ENCODE measurements around the gene DARS1. TPM values are rescaled to one million over a fixed set of nuclear protein-coding genes. Genes with fewer than 3 reads are reported as not detected.

DARS1 gene
- total RNA-seq, 3 donors from 2014 or later = 76.4 to 117 (median 86.7) TPM

DNA sequence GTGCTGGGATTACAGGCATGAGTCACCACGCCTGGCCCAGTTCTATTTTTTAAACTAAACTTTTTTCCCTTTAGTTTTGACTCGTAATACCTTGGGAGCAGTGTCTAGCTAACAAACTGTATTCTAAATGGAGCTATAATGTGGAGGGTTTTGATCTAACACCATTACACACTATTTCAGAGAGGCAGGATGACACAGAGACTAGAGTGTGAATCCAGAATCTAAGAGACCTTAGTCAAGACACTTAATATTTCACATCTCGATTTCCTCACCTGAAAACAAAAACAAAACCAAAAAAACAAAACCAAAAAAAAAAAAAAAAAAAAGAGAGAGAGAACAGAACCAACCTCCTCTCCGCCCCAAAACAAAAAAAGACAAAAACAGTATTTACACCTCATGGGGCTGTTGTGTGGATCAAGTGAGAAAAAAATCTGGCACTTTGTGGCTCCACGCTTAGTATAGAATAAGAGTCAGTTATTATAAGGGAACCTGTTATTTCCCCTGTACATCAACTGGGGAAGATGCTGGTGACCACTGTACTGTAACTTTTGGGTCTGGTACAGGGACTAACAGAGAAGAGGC, 31.3 kb downstream of the DARS1 start:
- TF ChIP-seq POLR2A (IDR thresholded peaks at IDR 0.05) = no peak
- no peak for TF ChIP-seq POLR2AphosphoS5 (IDR thresholded peaks at IDR 0.05)
- TF ChIP-seq, protein P1, sequence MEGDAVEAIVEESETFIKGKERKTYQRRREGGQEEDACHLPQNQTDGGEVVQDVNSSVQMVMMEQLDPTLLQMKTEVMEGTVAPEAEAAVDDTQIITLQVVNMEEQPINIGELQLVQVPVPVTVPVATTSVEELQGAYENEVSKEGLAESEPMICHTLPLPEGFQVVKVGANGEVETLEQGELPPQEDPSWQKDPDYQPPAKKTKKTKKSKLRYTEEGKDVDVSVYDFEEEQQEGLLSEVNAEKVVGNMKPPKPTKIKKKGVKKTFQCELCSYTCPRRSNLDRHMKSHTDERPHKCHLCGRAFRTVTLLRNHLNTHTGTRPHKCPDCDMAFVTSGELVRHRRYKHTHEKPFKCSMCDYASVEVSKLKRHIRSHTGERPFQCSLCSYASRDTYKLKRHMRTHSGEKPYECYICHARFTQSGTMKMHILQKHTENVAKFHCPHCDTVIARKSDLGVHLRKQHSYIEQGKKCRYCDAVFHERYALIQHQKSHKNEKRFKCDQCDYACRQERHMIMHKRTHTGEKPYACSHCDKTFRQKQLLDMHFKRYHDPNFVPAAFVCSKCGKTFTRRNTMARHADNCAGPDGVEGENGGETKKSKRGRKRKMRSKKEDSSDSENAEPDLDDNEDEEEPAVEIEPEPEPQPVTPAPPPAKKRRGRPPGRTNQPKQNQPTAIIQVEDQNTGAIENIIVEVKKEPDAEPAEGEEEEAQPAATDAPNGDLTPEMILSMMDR (IDR thresholded peaks at IDR 0.05) = no peak
- Histone ChIP-seq H3K27ac (no peak overlapping the region), H3K4me1 (no peaks in the 10 kb centered on the region), H3K4me3 (no peak overlapping the region), H3K36me3 (no peaks in the 10 kb centered on the region), H3K27me3 (no peaks in the 10 kb centered on the region), H3K9me3 (no peaks in the 10 kb centered on the region)
- no peak for DNase-seq (ENCODE audit: low spot score in 2 of 2)
- intact Hi-C loops (cut with DNase I; ENCODE audit: low total_unique reads) = no loop called here

DNA sequence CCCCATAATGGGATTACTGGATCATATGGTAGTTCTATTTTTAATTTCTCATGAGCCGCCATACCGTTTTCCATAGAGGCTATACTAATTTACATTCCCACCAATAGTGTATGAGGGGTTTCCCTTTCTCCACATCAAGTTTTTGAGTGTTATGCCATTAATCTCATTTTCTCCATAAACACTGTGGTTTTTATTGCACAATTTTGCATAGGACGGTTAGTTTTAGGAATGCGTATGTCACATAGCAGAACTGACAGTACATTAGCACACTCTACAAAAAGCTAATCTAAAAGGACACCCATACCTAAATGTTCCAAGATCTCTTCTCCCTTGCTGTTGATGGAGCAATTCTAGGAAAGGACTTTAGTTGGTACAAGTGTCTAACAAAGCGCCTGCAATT, 32.5 kb downstream of the DARS1 start:
- no peaks in the 10 kb centered on the region for H3K4me1 ChIP-seq
- no peaks in the 10 kb centered on the region for H3K9me3 ChIP-seq
- H3K27me3 ChIP-seq = no peaks in the 10 kb centered on the region
- TF ChIP-seq POLR2A (IDR thresholded peaks at IDR 0.05) (no peak), POLR2AphosphoS5 (IDR thresholded peaks at IDR 0.05) (no peak)
- TF ChIP-seq, protein P1 (IDR thresholded peaks at IDR 0.05) = no peak
- intact Hi-C loops (cut with DNase I; ENCODE audit: low total_unique reads) = no loop called here
- H3K36me3 ChIP-seq = no peaks in the 10 kb centered on the region
- no peak overlapping the region for H3K27ac ChIP-seq
- no peak overlapping the region for H3K4me3 ChIP-seq
- DNase-seq (ENCODE audit: low spot score in 2 of 2) = no peak

DNA sequence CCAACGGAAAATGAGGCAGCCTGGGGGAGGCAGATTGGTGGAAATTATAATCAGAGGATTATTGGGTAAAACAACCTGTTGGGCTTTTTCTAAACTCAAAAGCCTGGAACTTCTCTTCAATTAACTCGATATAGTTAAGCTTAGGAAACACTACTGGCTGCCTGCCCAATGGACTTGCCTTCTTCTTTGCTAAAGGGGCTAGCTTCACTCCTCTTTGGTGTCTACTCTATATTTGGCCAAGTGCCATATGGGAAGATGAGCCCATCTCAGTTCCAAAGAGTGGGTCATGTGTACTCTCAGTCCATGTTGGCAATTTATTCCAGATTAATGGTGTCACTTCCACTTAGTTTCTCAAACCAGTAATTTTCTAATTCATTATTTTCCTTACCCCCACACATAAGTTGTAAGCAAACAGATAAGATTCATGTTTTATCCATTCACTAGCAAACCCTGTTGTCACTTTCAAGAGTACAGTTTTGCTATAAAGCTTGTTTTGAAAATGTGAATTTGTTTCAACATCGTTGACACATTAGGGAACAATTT, 34.3 kb downstream of the DARS1 start:
- Histone ChIP-seq H3K9me3 (no peaks in the 10 kb centered on the region), H3K36me3 (no peaks in the 10 kb centered on the region), H3K4me1 (no peaks in the 10 kb centered on the region), H3K27ac (peak overlapping the region in 1 of 2 donors; percentile 27), H3K4me3 (no peak overlapping the region), H3K27me3 (no peaks in the 10 kb centered on the region)
- no peak for DNase-seq (ENCODE audit: low spot score in 2 of 2)
- intact Hi-C loops (cut with DNase I; ENCODE audit: low total_unique reads) = no loop called here
- TF ChIP-seq POLR2AphosphoS5 (IDR thresholded peaks at IDR 0.05) (no peak), POLR2A (IDR thresholded peaks at IDR 0.05) (no peak)
- TF ChIP-seq, protein P1 (IDR thresholded peaks at IDR 0.05) = no peak

DNA sequence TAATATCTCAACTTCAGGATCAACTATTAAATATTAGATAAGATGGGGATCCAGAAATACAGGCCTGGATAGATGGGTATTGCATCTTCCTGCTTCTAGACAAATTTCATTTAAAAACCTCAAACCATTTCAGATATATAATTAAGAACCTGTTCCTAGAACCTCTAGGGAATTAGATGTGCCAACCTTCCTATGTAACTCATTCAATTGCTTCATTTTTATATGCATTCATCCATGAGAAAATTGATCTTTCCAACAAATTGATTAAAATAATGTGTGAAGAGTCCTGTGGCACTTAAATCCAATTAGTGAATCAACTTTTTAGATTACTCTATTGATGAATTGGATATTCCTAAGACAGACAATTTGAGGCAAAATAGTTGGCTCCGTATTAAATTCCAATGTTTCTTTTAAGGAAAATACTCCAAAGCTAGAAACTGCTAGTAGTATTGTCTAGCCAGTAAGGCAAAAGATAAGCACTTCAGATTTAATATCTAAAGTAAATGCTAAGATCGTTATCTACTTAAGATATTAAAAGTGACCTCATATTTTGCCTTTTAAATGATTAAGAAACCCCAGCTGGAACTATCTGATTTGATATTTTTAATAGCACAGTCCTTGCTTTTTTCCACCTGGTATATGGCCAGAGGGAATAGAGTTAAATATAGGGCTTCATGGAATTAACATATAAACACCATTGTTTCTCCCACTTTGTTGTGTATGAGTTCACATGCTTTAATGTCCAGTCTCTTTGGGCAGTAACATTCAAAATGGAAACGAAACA, 35.8 kb downstream of the DARS1 start:
- no peaks in the 10 kb centered on the region for H3K9me3 ChIP-seq
- peak overlapping the region in 1 of 2 donors; percentile 27 for H3K27ac ChIP-seq
- no peaks in the 10 kb centered on the region for H3K36me3 ChIP-seq
- TF ChIP-seq POLR2AphosphoS5 (IDR thresholded peaks at IDR 0.05) (no peak), POLR2A (IDR thresholded peaks at IDR 0.05) (no peak)
- TF ChIP-seq, protein P1 (IDR thresholded peaks at IDR 0.05) = no peak
- intact Hi-C loops (cut with DNase I; ENCODE audit: low total_unique reads) = no loop called here
- H3K27me3 ChIP-seq = no peaks in the 10 kb centered on the region
- no peaks in the 10 kb centered on the region for H3K4me1 ChIP-seq
- no peak for DNase-seq (ENCODE audit: low spot score in 2 of 2)
- H3K4me3 ChIP-seq = no peak overlapping the region

Data from breast epithelium (tissue), 4 donors.